Retinal pigment epithelial cell (primary cell): ENCODE data around the gene SINHCAF.
A peak's percentile ranks its signal among the peaks of the same experiment; 100 is the strongest.
"Not testable (repeated sequence)": the region's sequence is repeated elsewhere in the genome, so short reads cannot be mapped to it uniquely, and the experiment has no call there.

Source experiments
- DNase-seq: peaks from one replicate; pipeline ENCODE4 v3.0.0-alpha.2; 2010; ENCODE audit warnings: low read depth
- H3K4me3 ChIP-seq: 2 replicates; pipeline ENCODE4 v1.5.1; 2011; ENCODE audit warnings: mild to moderate bottlenecking, low read length, control low read depth, moderate library complexity
- CTCF ChIP-seq: conservative IDR thresholded peaks from 2 replicates; pipeline ENCODE4 v1.5.1; 2011; ENCODE audit warnings: low read depth, low read length, control low read depth, inconsistent platforms

The SINHCAF gene, protein sequence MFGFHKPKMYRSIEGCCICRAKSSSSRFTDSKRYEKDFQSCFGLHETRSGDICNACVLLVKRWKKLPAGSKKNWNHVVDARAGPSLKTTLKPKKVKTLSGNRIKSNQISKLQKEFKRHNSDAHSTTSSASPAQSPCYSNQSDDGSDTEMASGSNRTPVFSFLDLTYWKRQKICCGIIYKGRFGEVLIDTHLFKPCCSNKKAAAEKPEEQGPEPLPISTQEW

GRCh38 chr12:31325877-31326631 is at the start of gene SINHCAF:
Gene SINHCAF (minus strand): TSS chr12:31326150. CDS start chr12:31298204, 27,946 bp downstream.
- peak; percentile 93 for DNase-seq
- no peak for TF ChIP-seq CTCF

DNA sequence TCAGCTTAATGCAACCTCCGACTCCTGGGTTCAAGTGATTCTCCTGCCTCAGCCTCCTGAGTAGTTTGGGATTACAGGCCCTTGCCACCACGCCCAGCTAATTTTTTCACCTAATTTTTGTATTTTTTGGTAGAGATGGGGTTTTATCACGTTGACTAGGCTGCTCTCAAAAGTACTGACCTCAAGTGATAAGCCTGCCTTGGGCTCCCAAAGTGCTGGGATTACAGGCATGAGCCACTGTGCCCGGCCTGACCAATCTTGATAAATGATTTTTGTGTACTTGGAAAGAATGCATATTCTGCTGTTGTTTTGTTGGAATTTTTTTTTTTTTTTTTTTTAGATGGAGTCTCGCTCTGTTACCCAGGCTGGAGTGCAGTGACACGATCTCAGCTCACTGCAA is 49.5 kb upstream of the SINHCAF start:
- DNase-seq, H3K4me3 ChIP-seq: not testable (repeated sequence)

More at GRCh38 chr12:31325877-31326631, at the start of gene SINHCAF:
- peak within 1 kb of the TSS; percentile 91 for H3K4me3 ChIP-seq

- no peak overlapping the region for H3K4me3 ChIP-seq
- no peak for TF ChIP-seq CTCF
- no peak for DNase-seq
These were observed 45.3 kb upstream of the SINHCAF start for GRCh38 chr12:31371256-31371620.

GRCh38 chr12:31370531-31371255 is 44.7 kb upstream of the SINHCAF start:
- peak overlapping the region; percentile 31 for H3K4me3 ChIP-seq

GRCh38 chr12:31369712-31370521 is 44.0 kb upstream of the SINHCAF start:
- peak overlapping the region; percentile 31 for H3K4me3 ChIP-seq
- TF ChIP-seq CTCF: no peak
- DNase-seq: no peak

More at GRCh38 chr12:31370531-31371255, 44.7 kb upstream of the SINHCAF start:
- no peak for DNase-seq
- TF ChIP-seq CTCF: no peak

DNA sequence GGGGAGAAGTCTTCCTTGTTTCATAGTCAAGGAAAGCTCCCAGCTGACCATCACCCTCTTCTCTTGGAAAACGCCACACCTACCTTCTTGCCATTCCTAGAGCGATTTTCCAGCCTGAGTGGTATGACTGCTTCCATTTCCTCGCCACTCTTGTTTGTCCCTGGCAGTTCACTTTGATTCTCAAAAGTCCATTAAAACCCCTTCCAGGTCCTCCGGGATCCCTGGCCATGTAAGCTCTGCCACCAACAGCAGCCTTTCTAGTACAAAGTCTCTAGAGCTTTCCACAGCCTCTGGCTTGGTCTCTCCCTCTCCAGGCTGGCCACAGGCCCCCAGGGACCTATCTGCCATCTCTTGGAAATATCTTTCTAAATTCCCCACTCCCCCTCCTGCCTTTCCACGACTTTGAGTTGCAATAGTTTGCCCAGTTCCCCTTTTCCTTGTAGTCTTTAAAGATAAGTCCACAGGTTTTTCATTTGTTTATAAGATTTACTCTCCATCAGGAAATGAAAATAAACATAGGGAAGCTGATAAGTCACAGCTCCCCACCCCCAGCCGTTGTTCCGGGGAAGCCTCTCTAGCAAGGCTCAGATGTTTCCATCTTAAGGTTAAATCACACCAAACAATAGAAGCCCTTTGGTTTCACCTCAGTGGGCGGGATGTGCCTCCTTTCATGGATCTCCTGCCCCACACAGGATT is 42.9 kb upstream of the SINHCAF start:
- DNase-seq: no peak
- no peak overlapping the region for H3K4me3 ChIP-seq
- no peak for TF ChIP-seq CTCF
